ENCODE results near the gene TMEM144. TPM values are rescaled to one million over a fixed set of nuclear protein-coding genes. Genes with fewer than 3 reads are reported as not detected.

Gene TMEM144
- total RNA-seq, 1 experiment from 2014 or later: 3.4 TPM

- Histone ChIP-seq H4K91ac (ENCODE audit: insufficient read length, low read depth, low read length) (no peak overlapping the region), H4K20me1 (ENCODE audit: control insufficient read depth, insufficient read depth, insufficient read length) (no peaks in the 10 kb centered on the region), H2BK12ac (ENCODE audit: insufficient read length, low read depth, low read length) (no peak overlapping the region), H3K27me3 (ENCODE audit: insufficient read depth, low read length) (no peaks in the 10 kb centered on the region), H3K56ac (ENCODE audit: insufficient read length, low read depth, low read length) (no peak overlapping the region), H2BK5ac (ENCODE audit: insufficient read length, low read length) (no peak overlapping the region), H2BK120ac (ENCODE audit: low read depth, low read length, poor library complexity, severe bottlenecking) (no peak overlapping the region), H4K5ac (ENCODE audit: insufficient read length, low read depth, low read length) (no peak overlapping the region), H3K23me2 (ENCODE audit: insufficient read length, low read depth, low read length, poor library complexity, severe bottlenecking) (no peaks in the 10 kb centered on the region), H2AFZ (ENCODE audit: low read length) (no peak overlapping the region), H3K4ac (ENCODE audit: low read depth, low read length) (no peak overlapping the region), H3K4me2 (ENCODE audit: insufficient read depth, insufficient read length, low read length) (no peak overlapping the region), H2AK5ac (ENCODE audit: insufficient read length, low read length) (no peak overlapping the region), H4K8ac (replicated peaks; ENCODE audit: insufficient read length, low read depth, low read length) (no peak overlapping the region), H3K27ac (ENCODE audit: insufficient read length, low read depth, low read length) (no peak overlapping the region), H3T11ph (ENCODE audit: low read length) (no peak overlapping the region), H2BK15ac (ENCODE audit: low read depth, low read length) (no peak overlapping the region), H3K9me3 (ENCODE audit: control insufficient read depth, low read depth, low read length) (no peaks in the 10 kb centered on the region), H3K14ac (ENCODE audit: insufficient read depth, low read length) (no peak overlapping the region), H3K18ac (ENCODE audit: insufficient read length, low read depth, low read length) (no peak overlapping the region), H3K79me1 (ENCODE audit: insufficient read depth, low read depth, low read length, poor library complexity, severe bottlenecking) (no peaks in the 10 kb centered on the region), H3K4me1 (ENCODE audit: insufficient read depth, low read length) (0 out of 2 replicates have a peak, but pooled peaks cover 2% of the 10 kb centered on the region), H2BK20ac (ENCODE audit: low read depth, low read length, poor library complexity, severe bottlenecking) (no peak overlapping the region), H3K23ac (ENCODE audit: insufficient read length, low read depth, low read length) (no peak overlapping the region), H3K79me2 (ENCODE audit: insufficient read depth, low read length) (no peaks in the 10 kb centered on the region), H3K9ac (ENCODE audit: extremely low read depth, insufficient read length, low read length) (no peak overlapping the region)
- Mint-ChIP-seq H3K27me3 (ENCODE audit: low read depth) (no peaks in the 10 kb centered on the region), H3K36me3 (ENCODE audit: insufficient read depth in 1 of 3, low read depth in 3 of 3) (no peaks in the 10 kb centered on the region; a peak in 1 of 7 replicates), H3K4me3 (no peak overlapping the region), H3K4me1 (peaks cover 4 to 10% of the 10 kb centered on the region in 2 experiments), H3K27ac (no peak overlapping the region), H3K9me3 (no peaks in the 10 kb centered on the region)
- DNase-seq: no peak
- TF ChIP-seq, protein P1, sequence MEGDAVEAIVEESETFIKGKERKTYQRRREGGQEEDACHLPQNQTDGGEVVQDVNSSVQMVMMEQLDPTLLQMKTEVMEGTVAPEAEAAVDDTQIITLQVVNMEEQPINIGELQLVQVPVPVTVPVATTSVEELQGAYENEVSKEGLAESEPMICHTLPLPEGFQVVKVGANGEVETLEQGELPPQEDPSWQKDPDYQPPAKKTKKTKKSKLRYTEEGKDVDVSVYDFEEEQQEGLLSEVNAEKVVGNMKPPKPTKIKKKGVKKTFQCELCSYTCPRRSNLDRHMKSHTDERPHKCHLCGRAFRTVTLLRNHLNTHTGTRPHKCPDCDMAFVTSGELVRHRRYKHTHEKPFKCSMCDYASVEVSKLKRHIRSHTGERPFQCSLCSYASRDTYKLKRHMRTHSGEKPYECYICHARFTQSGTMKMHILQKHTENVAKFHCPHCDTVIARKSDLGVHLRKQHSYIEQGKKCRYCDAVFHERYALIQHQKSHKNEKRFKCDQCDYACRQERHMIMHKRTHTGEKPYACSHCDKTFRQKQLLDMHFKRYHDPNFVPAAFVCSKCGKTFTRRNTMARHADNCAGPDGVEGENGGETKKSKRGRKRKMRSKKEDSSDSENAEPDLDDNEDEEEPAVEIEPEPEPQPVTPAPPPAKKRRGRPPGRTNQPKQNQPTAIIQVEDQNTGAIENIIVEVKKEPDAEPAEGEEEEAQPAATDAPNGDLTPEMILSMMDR (conservative IDR thresholded peaks at IDR 0.05): no peak
- no CpG with 5 or more reads among the region's 5 CpGs for WGBS (ENCODE audit: extremely low coverage, insufficient read length, low lambda C conversion rate)
These were observed 7.5 kb downstream of the TMEM144 start for GRCh38 chr4:158217763-158218162.

Measured in H9 (cell line).